ENCODE results near the gene FAM120A.

The FAM120A gene

GRCh38 chr9:93536874-93537273 lies 85.4 kb downstream of the FAM120A start:
- Histone ChIP-seq H3K27ac (no peak overlapping the region), H3K4me3 (no peak overlapping the region)

- H3K4me3 ChIP-seq: no peak overlapping the region
- H3K27ac ChIP-seq: no peak overlapping the region
Measured at GRCh38 chr9:93540305-93540704, 88.8 kb downstream of the FAM120A start.

DNA sequence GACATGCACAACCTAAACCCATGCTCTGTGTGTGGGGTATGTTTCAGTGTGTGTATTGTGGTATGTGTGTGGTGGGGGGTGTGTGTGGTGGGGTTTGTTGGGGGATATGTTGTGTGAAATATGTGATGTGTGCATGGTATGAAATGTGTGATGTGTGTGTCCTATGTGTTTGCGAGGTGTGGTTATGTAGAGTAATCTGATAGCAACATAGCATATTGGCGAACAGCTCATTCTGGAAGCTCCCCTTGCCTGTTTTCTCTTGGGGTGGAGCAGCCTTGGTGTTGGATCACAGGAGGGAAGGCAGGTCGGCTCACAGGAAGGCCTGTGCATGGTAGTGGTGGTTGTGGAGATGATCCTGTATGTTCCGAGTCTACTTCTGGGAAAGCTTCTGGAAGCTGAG lies 89.5 kb downstream of the FAM120A start:
- H3K4me3 ChIP-seq: no peak overlapping the region
- H3K27ac ChIP-seq: no peak overlapping the region

- H3K27ac ChIP-seq: no peak overlapping the region
- H3K4me3 ChIP-seq: no peak overlapping the region
Measured at GRCh38 chr9:93541581-93542349, 90.3 kb downstream of the FAM120A start.

DNA sequence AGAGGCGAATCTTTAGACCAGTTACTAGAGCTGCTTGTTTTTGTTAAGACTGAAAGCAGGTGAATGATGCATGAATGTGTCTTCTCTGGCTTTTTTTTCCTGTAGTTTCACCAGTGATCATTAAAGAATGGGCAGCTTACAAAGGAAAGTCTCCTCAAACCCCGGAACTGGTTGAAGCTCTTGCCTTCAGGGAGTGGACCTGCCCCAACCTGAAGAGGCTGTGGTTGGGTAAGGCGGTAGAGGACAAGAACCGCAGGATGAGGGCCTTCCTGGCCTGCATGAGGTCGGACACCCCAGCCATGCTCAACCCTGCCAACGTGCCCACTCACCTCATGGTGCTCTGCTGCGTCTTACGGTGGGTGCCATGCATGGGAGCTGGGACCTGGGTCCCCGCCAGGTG lies 91.6 kb downstream of the FAM120A start:
- Histone ChIP-seq H3K27ac (no peak overlapping the region), H3K4me3 (no peak overlapping the region)

- no peak overlapping the region for H3K4me3 ChIP-seq
Measured at GRCh38 chr9:93546356-93546755, 94.9 kb downstream of the FAM120A start.

DNA sequence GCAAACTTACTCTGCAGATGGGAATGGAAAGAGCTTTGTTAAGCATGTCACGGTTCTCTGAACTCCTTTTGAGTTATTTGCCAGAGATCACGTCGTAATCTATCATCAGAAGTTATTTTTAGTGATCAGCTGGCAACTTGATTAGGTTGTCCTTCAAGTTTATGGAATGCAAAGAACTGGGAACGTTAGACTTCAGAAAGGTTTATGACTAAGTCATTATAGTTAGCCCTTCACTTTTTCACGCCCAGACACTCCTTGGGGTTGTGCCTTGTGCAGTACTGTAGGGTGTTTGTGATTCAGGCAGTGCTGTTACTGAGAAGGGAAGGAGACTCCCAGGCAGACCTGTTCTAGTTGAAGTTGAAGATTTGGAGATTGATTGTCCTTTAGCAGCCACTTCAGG lies 98.1 kb downstream of the FAM120A start:
- no peak overlapping the region for H3K4me3 ChIP-seq
- H3K27ac ChIP-seq: no peak overlapping the region

More at GRCh38 chr9:93546356-93546755, 94.9 kb downstream of the FAM120A start:
- no peak overlapping the region for H3K27ac ChIP-seq

DNA sequence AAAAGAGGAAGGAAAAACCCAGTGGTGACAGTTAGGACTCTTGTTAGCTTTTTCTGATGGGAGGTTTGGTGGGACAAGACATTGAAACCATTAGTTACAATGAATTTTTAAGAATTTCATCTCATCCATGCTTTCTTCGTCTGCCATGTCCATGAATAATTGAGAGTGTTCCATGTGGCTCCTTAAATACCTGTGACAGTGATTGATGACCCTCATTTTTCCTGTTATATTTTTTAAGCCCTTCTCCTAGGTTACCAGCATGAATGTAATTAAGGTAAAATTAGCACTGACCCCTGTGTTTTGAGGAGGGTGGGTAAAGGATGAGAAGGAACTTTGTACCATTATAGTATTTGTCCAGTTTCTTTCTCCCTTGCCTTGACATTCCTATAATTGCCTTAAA lies 101.4 kb downstream of the FAM120A start:
- Histone ChIP-seq H3K4me3 (no peak overlapping the region), H3K27ac (peak overlapping the region in 1 of 21 experiments; percentile 39)

- Histone ChIP-seq H3K27ac (no peak overlapping the region), H3K4me3 (no peak overlapping the region)
Measured at GRCh38 chr9:93555370-93555769, 103.9 kb downstream of the FAM120A start.

DNA sequence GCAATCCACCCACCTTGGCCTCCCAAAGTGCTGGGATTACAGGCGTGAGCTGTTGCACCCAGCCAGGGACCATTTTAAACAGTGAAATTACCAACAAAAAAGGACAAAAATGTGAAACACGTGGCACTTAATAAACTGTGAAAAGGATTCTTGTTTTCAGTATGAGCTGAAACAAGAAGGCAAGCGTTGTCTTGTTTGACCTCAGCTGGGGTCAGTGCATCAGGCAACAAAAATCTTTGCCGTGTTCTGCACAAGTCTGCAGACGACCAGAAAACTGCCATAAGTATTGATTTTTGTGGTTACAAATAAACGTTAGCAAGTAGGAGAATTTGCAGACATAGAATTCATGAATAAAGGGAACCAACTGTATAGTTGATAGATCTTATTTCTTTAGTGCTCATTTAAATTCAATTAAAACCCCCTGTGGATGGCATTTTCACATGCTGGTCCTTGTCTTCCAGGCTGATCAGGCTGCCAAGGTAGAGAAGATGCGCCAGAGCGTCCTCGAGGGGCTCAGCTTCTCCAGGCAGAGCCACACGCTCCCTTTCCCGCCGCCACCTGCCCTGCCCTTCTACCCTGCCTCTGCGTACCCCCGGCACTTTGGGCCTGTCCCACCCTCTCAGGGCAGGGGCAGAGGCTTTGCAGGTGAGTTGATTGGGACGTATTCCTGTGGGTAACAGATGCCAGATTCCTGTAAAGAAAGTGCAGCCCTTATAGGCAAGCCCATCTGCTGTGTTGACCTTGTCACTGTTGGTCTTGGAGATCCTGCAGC lies 106.1 kb downstream of the FAM120A start:
- H3K4me3 ChIP-seq: no peak overlapping the region
- no peak overlapping the region for H3K27ac ChIP-seq

DNA sequence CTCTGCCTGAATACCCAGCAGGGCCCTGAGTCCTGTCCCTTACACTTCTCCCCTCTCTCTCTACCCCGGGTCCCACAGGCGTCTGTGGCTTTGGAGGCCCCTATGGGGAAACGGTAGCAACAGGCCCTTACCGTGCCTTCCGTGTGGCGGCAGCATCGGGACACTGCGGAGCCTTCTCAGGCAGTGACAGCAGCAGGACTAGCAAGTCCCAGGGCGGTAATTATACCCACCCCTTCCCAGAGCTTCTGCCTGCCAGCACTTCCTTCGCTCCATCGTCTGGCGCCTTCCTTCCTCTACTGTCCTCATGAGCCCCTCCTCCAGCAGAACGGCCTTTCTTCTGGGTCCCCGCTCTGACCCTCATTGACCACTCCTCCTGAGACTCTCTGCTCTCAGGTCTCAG lies 107.0 kb downstream of the FAM120A start:
- no peak overlapping the region for H3K4me3 ChIP-seq
- no peak overlapping the region for H3K27ac ChIP-seq

GRCh38 chr9:93560991-93561390 lies 109.5 kb downstream of the FAM120A start:
- no peak overlapping the region for H3K27ac ChIP-seq
- no peak overlapping the region for H3K4me3 ChIP-seq

- H3K4me3 ChIP-seq: no peak overlapping the region
- no peak overlapping the region for H3K27ac ChIP-seq
Measured at GRCh38 chr9:93562157-93562556, 110.7 kb downstream of the FAM120A start.

DNA sequence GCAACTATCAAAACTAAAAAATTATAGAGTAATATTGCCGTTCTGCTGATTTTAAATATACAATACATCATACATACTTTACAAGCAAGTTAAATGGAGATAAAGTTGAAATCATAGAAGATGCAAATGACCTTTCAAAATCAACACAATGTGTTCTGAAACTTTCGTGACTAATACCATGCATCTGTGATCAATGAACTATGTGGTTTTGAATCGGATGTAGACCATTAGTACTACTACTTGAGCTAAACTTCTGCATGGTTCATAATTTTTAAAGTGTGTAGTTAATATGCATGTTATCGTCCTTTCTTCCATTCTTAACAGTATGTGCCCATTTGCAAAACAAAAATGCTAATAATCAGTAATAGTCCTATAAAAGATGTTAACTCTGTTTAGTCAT lies 113.6 kb downstream of the FAM120A start:
- Histone ChIP-seq H3K27ac (no peak overlapping the region), H3K4me3 (no peak overlapping the region)

- peak overlapping the region; percentile 13 to 99 (median 94) for H3K27ac ChIP-seq
- H3K4me3 ChIP-seq: peak overlapping the region; percentile 42 to 74 (median 47)
Measured at GRCh38 chr9:93566408-93567270, 115.2 kb downstream of the FAM120A start.

DNA sequence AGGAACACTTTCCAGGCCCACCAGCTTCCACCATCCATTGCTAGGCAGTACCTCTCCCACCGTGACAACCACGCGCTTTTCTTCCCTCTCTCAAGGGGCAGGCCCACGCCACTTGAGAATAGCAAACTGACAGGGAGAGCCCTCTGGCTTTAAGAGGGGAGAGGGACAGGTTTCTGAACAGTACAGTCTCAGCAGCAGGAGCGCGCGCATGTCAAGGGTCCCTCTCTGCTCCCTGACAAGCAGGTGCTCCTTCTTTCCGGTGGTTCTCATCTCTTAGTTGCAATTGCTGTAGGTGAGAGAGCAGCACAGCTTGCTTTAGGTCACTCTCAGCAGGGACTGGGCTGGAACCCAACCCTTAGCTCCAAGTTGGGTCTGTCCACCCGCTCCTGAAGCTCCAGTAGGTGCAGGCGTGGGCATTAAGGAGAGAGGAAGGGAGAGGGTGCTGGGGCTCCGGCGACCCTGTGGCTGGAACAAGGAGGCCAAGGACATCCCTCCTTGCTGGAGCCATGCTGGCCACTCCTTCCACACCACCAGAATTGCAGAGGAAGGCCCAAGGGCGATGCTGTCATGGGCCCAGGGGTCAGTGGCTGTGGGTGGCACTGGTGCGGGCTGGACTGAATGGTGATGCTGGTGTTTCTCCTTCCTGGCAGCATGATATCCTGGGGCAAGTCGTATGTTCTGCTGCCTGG lies 115.9 kb downstream of the FAM120A start:
- H3K4me3 ChIP-seq: peak overlapping the region; percentile 42 to 74 (median 47)
- H3K27ac ChIP-seq: peak overlapping the region; percentile 13 to 99 (median 94)

- H3K27ac ChIP-seq: no peak overlapping the region
- no peak overlapping the region for H3K4me3 ChIP-seq
Measured at GRCh38 chr9:93568169-93568568, 116.7 kb downstream of the FAM120A start.

GRCh38 chr9:93569621-93570174 lies 118.2 kb downstream of the FAM120A start:
- Histone ChIP-seq H3K27ac (no peak overlapping the region), H3K4me3 (no peak overlapping the region)

- Histone ChIP-seq H3K4me3 (no peak overlapping the region), H3K27ac (no peak overlapping the region)
Measured at GRCh38 chr9:93572221-93572620, 120.7 kb downstream of the FAM120A start.

All from skin epidermis (tissue), 12 donors.